ENCODE data around the gene SLC1A3. TPM values are rescaled to one million over a fixed set of nuclear protein-coding genes. Genes with fewer than 3 reads are reported as not detected.

The SLC1A3 gene
- total RNA-seq, 1 experiment from 2014 or later, result 18.6 TPM

GRCh38 chr5:36659411-36659810 lies 53.0 kb downstream of the SLC1A3 start:
- Histone ChIP-seq H3K27ac (ENCODE audit: insufficient read length, low read depth, low read length) (no peak overlapping the region), H3K4me1 (ENCODE audit: insufficient read depth, low read length) (peaks cover 12% of the 10 kb centered on the region; the same call in 1 of the 2 replicates), H3K4me2 (ENCODE audit: insufficient read depth, insufficient read length, low read length) (no peak overlapping the region), H3K23ac (ENCODE audit: insufficient read length, low read depth, low read length) (no peak overlapping the region), H2AFZ (ENCODE audit: low read length) (no peak overlapping the region), H2BK15ac (ENCODE audit: low read depth, low read length) (no peak overlapping the region), H3K56ac (ENCODE audit: insufficient read length, low read depth, low read length) (no peak overlapping the region), H3T11ph (ENCODE audit: low read length) (no peak overlapping the region), H2AK5ac (ENCODE audit: insufficient read length, low read length) (no peak overlapping the region), H3K14ac (ENCODE audit: insufficient read depth, low read length) (no peak overlapping the region), H3K79me1 (ENCODE audit: insufficient read depth, low read depth, low read length, poor library complexity, severe bottlenecking) (no peaks in the 10 kb centered on the region), H2BK12ac (ENCODE audit: insufficient read length, low read depth, low read length) (no peak overlapping the region), H2BK120ac (ENCODE audit: low read depth, low read length, poor library complexity, severe bottlenecking) (no peak overlapping the region), H2BK5ac (ENCODE audit: insufficient read length, low read length) (no peak overlapping the region), H4K91ac (ENCODE audit: insufficient read length, low read depth, low read length) (no peak overlapping the region), H2BK20ac (ENCODE audit: low read depth, low read length, poor library complexity, severe bottlenecking) (no peak overlapping the region), H3K9ac (ENCODE audit: extremely low read depth, insufficient read length, low read length) (no peak overlapping the region), H4K5ac (ENCODE audit: insufficient read length, low read depth, low read length) (no peak overlapping the region), H3K23me2 (ENCODE audit: insufficient read length, low read depth, low read length, poor library complexity, severe bottlenecking) (no peaks in the 10 kb centered on the region), H3K18ac (ENCODE audit: insufficient read length, low read depth, low read length) (no peak overlapping the region), H3K9me3 (ENCODE audit: control insufficient read depth, low read depth, low read length) (no peaks in the 10 kb centered on the region), H3K27me3 (ENCODE audit: insufficient read depth, low read length) (no peaks in the 10 kb centered on the region), H3K79me2 (ENCODE audit: insufficient read depth, low read length) (no peaks in the 10 kb centered on the region), H4K8ac (replicated peaks; ENCODE audit: insufficient read length, low read depth, low read length) (no peak overlapping the region), H4K20me1 (ENCODE audit: control insufficient read depth, insufficient read depth, insufficient read length) (no peaks in the 10 kb centered on the region), H3K4ac (ENCODE audit: low read depth, low read length) (no peak overlapping the region)
- no peaks in the 10 kb centered on the region for H3K9me3 Mint-ChIP-seq
- H3K36me3 Mint-ChIP-seq (ENCODE audit: insufficient read depth in 1 of 3, low read depth in 3 of 3), result peaks cover 0 to 3% (median 0%) of the 10 kb centered on the region in 3 experiments; a peak in 1 of 7 replicates
- no peaks in the 10 kb centered on the region for H3K27me3 Mint-ChIP-seq (ENCODE audit: low read depth)
- no peak for DNase-seq
- peaks cover 20 to 26% of the 10 kb centered on the region in 2 experiments for H3K4me1 Mint-ChIP-seq
- WGBS (ENCODE audit: extremely low coverage, insufficient read length, low lambda C conversion rate), result no CpG with 5 or more reads among the region's 4 CpGs
- no peak overlapping the region for H3K4me3 Mint-ChIP-seq
- TF ChIP-seq CTCF (conservative IDR thresholded peaks at IDR 0.05), result no peak
- H3K27ac Mint-ChIP-seq, result no peak overlapping the region

All from H9 (cell line).